ENCODE data around the gene ZCWPW1. TPM values are rescaled to one million over a fixed set of nuclear protein-coding genes. Genes with fewer than 3 reads are reported as not detected.
"Not testable (repeated sequence)": the region's sequence is repeated elsewhere in the genome, so short reads cannot be mapped to it uniquely, and the experiment has no call there.

Gene ZCWPW1
- total and polyA plus RNA-seq, 2 experiments from 2014 or later: 1.9 to 4.2 TPM

DNA sequence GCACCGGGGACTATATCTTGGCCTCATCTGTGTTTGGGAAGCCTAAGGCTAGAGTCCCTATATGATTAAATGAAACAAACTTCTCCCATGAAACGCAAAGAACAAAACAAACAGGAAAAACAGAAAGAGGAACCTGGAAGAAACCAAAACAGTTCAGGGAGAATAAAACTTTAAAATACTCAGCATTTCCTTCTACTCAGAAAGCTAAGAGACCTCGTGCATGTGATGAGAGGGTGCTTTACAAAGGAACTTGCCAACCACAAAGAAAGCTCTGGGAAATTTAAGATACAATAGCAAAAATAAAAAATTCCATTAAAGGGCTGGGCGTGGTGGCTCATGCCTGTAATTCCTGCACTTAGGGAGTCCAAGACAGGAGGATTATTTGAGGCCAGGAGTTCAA lies 48.3 kb downstream of the ZCWPW1 start:
- no peak for TF ChIP-seq EZH2 (IDR thresholded peaks at IDR 0.05; ENCODE audit: insufficient read depth, poor library complexity, severe bottlenecking)
- TF ChIP-seq EZH2phosphoT487 (IDR thresholded peaks at IDR 0.05; ENCODE audit: insufficient read depth, low read depth): no peak
- no peaks in the 10 kb centered on the region for H3F3A ChIP-seq (ENCODE audit: insufficient read depth)
- H3K9ac ChIP-seq: no peak overlapping the region
- no peak overlapping the region for H3K4me3 ChIP-seq
- no peak overlapping the region for H3K4me2 ChIP-seq (ENCODE audit: unreplicated experiment)
- no peaks in the 10 kb centered on the region for H3K79me2 ChIP-seq (ENCODE audit: insufficient read depth)
- DNase-seq: no peak
- H2AFZ ChIP-seq: no peak overlapping the region
- no peaks in the 10 kb centered on the region for H3K36me3 ChIP-seq (ENCODE audit: low read depth)
- in situ Hi-C loops (cut with MboI): no loop called here
- WGBS, 2 experiments (ENCODE audit: low coverage in 1 of 2, low lambda C conversion rate in 2 of 2, missing lambda C conversion rate in 2 of 2): 68 to 69% methylated on average over 4 of the region's 4 CpGs
- no peaks in the 10 kb centered on the region for H3K9me3 ChIP-seq (ENCODE audit: low read depth)
- H3K9me2 ChIP-seq (ENCODE audit: insufficient read depth): no peaks in the 10 kb centered on the region
- no peaks in the 10 kb centered on the region for H3K27me3 ChIP-seq (replicated peaks; ENCODE audit: insufficient read depth)
- no peak overlapping the region for H3K27ac ChIP-seq
- H3K4me1 ChIP-seq (ENCODE audit: insufficient read depth): no peaks in the 10 kb centered on the region
- no peaks in the 10 kb centered on the region for H4K20me1 ChIP-seq (ENCODE audit: insufficient read depth)

DNA sequence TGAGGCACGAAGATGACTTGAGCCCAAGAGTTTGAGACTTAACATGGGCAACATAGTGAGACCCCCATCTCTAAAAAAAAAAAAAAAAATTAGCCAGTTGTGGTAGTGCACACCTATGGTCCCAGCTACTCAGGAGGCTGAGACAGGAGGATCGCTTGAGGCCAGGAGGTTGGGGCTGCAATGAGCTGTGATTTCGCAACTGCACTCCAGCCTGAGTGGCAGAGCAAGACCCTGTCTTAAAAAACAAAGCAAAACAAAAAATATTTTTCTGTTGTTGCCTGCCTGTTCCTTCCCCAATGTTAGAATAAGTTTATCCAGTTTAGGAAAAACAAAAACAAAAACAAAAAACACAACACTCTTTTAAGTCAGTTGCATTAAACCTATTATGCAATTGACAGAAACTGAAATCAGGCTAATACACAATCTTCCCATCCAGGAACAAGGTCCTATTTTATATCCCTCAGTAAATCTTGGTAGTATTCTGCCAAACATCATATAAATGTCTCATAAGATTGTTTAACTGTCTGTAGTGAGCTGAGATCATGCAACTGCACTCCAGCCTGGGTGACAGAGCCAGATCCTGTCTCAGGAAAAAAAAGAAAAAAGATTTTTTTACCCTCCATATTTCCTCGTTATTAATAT lies 50.3 kb downstream of the ZCWPW1 start:
- Histone ChIP-seq H3K27ac (no peak overlapping the region), H3F3A (ENCODE audit: insufficient read depth) (no peaks in the 10 kb centered on the region), H3K27me3 (replicated peaks; ENCODE audit: insufficient read depth) (no peaks in the 10 kb centered on the region), H3K4me3 (no peak overlapping the region), H3K9ac (no peak overlapping the region), H3K4me1 (ENCODE audit: insufficient read depth) (no peaks in the 10 kb centered on the region), H3K4me2 (ENCODE audit: unreplicated experiment) (no peak overlapping the region), H3K79me2 (ENCODE audit: insufficient read depth) (no peaks in the 10 kb centered on the region), H3K36me3 (ENCODE audit: low read depth) (no peaks in the 10 kb centered on the region), H3K9me3 (ENCODE audit: low read depth) (no peaks in the 10 kb centered on the region), H2AFZ (no peak overlapping the region), H4K20me1 (ENCODE audit: insufficient read depth) (no peaks in the 10 kb centered on the region), H3K9me2 (ENCODE audit: insufficient read depth) (no peaks in the 10 kb centered on the region)
- no peak for DNase-seq
- 73 to 78% methylated on average over 4 of the region's 4 CpGs for WGBS, 2 experiments (ENCODE audit: low coverage in 1 of 2, low lambda C conversion rate in 2 of 2, missing lambda C conversion rate in 2 of 2)
- in situ Hi-C loops (cut with MboI): no loop called here
- TF ChIP-seq EZH2 (IDR thresholded peaks at IDR 0.05; ENCODE audit: insufficient read depth, poor library complexity, severe bottlenecking) (no peak), EZH2phosphoT487 (IDR thresholded peaks at IDR 0.05; ENCODE audit: insufficient read depth, low read depth) (no peak)

DNA sequence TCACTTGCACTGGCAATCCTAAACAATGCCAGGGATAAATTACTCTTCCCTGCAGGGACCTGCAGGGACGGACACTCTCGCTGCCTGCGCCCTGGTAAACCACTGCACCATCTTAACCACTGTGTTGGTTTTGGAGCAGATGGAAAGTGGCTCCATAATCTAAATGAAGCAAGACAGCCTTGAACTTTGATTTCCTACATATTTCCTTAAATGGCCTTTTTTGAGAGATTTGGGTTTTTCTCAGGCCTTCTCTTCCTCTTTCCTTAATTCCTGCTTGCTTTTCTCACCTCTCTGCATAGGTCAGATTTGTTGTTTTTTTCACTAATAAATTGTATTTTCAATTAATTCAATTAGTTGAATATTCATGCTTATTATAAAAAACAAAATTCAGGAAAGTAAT lies 52.4 kb downstream of the ZCWPW1 start:
- Histone ChIP-seq H3K27me3 (replicated peaks; ENCODE audit: insufficient read depth) (no peaks in the 10 kb centered on the region), H3K4me2 (ENCODE audit: unreplicated experiment) (no peak overlapping the region), H4K20me1 (ENCODE audit: insufficient read depth) (no peaks in the 10 kb centered on the region), H3K27ac (no peak overlapping the region), H3K9me3 (ENCODE audit: low read depth) (no peaks in the 10 kb centered on the region), H3K79me2 (ENCODE audit: insufficient read depth) (no peaks in the 10 kb centered on the region), H3K9me2 (ENCODE audit: insufficient read depth) (no peaks in the 10 kb centered on the region), H3K36me3 (ENCODE audit: low read depth) (no peaks in the 10 kb centered on the region), H2AFZ (no peak overlapping the region), H3K9ac (no peak overlapping the region), H3F3A (ENCODE audit: insufficient read depth) (no peaks in the 10 kb centered on the region), H3K4me3 (no peak overlapping the region), H3K4me1 (ENCODE audit: insufficient read depth) (peaks cover 3% of the 10 kb centered on the region)
- TF ChIP-seq EZH2phosphoT487 (IDR thresholded peaks at IDR 0.05; ENCODE audit: insufficient read depth, low read depth): no peak
- no peak for TF ChIP-seq EZH2 (IDR thresholded peaks at IDR 0.05; ENCODE audit: insufficient read depth, poor library complexity, severe bottlenecking)
- DNase-seq: no peak
- in situ Hi-C loops (cut with MboI): no loop called here
- 94 to 96% methylated on average over 3 of the region's 3 CpGs for WGBS, 2 experiments (ENCODE audit: low coverage in 1 of 2, low lambda C conversion rate in 2 of 2, missing lambda C conversion rate in 2 of 2)

DNA sequence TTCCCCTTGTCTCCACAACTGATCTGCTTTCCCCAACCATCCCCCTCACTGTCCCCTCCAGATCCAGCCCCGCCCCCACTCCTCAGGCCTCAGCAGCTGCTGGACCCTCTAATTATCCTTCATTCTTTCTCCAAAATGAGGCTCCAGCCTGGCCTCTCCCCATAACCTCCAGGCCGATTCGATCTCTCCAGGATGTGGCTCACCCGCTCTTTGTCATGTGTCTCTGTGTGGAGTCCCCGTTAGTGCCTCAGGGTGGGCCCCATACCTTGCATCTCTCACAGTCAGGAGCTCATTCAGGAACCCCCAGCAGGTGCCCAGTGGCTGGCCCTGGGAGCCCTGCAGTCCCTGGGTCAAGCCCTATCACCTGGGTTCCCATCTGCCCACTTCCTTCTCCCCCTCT lies 53.9 kb downstream of the ZCWPW1 start:
- no peaks in the 10 kb centered on the region for H4K20me1 ChIP-seq (ENCODE audit: insufficient read depth)
- no peaks in the 10 kb centered on the region for H3F3A ChIP-seq (ENCODE audit: insufficient read depth)
- no peak for TF ChIP-seq EZH2 (IDR thresholded peaks at IDR 0.05; ENCODE audit: insufficient read depth, poor library complexity, severe bottlenecking)
- H3K79me2 ChIP-seq (ENCODE audit: insufficient read depth): no peaks in the 10 kb centered on the region
- H3K4me1 ChIP-seq (ENCODE audit: insufficient read depth): peaks cover 3% of the 10 kb centered on the region
- H3K9me3 ChIP-seq (ENCODE audit: low read depth): no peaks in the 10 kb centered on the region
- no peak overlapping the region for H2AFZ ChIP-seq
- no peaks in the 10 kb centered on the region for H3K27me3 ChIP-seq (replicated peaks; ENCODE audit: insufficient read depth)
- no peaks in the 10 kb centered on the region for H3K36me3 ChIP-seq (ENCODE audit: low read depth)
- no peaks in the 10 kb centered on the region for H3K9me2 ChIP-seq (ENCODE audit: insufficient read depth)
- in situ Hi-C loops (cut with MboI): no loop called here
- DNase-seq: no peak
- H3K4me3 ChIP-seq: no peak overlapping the region
- 64 to 65% methylated on average over 4 to 5 of the region's 5 CpGs for WGBS, 2 experiments (ENCODE audit: low coverage in 1 of 2, low lambda C conversion rate in 2 of 2, missing lambda C conversion rate in 2 of 2)
- no peak overlapping the region for H3K27ac ChIP-seq
- no peak overlapping the region for H3K4me2 ChIP-seq (ENCODE audit: unreplicated experiment)
- H3K9ac ChIP-seq: no peak overlapping the region

DNA sequence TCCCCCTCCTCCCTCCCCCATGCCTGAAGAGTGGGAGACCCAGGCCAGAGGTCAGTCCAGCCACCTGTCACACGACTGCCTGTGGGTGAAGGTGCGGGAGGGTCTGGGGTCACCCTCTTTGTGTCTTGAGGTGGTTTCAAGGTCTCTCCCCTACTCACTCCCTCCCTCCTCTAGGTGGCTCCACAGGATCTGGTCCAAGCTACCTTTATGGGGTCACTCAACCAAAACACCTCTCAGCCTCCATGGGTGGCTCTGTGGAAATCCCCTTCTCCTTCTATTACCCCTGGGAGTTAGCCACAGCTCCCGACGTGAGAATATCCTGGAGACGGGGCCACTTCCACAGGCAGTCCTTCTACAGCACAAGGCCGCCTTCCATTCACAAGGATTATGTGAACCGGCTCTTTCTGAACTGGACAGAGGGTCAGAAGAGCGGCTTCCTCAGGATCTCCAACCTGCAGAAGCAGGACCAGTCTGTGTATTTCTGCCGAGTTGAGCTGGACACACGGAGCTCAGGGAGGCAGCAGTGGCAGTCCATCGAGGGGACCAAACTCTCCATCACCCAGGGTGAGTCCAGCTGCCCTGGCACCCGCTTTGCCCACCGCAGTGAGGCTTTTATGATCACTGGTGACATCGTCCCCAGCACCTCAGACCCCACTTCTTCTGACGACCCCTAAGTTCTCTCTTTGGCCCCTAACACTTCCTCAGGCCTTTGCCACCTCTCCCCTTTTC lies 54.5 kb downstream of the ZCWPW1 start:
- 72 to 81% methylated on average over 14 to 15 of the region's 15 CpGs for WGBS, 2 experiments (ENCODE audit: low coverage in 1 of 2, low lambda C conversion rate in 2 of 2, missing lambda C conversion rate in 2 of 2)

More for the DNA sequence above, 54.5 kb downstream of the ZCWPW1 start:
- H3F3A ChIP-seq (ENCODE audit: insufficient read depth); H3K4me3 ChIP-seq; H3K9me2 ChIP-seq (ENCODE audit: insufficient read depth); H4K20me1 ChIP-seq (ENCODE audit: insufficient read depth); DNase-seq; H2AFZ ChIP-seq; H3K27ac ChIP-seq; H3K9me3 ChIP-seq (ENCODE audit: low read depth); H3K79me2 ChIP-seq (ENCODE audit: insufficient read depth); H3K4me2 ChIP-seq (ENCODE audit: unreplicated experiment); H3K9ac ChIP-seq; in situ Hi-C loops (cut with MboI); H3K36me3 ChIP-seq (ENCODE audit: low read depth); H3K27me3 ChIP-seq (replicated peaks; ENCODE audit: insufficient read depth); H3K4me1 ChIP-seq (ENCODE audit: insufficient read depth): not testable (repeated sequence)
